Activated CD8-positive, alpha-beta memory T cell treated with anti-CD3 and anti-CD28 coated beads, Interleukin-2, amount 50 U/mL, for 48 hours (primary cell): ENCODE measurements around the gene LMAN2.

ENCODE experiments used
- DNase-seq: peaks from one replicate; pipeline ENCODE4 v3.0.0-alpha.2; 2020

LMAN2 gene

DNA sequence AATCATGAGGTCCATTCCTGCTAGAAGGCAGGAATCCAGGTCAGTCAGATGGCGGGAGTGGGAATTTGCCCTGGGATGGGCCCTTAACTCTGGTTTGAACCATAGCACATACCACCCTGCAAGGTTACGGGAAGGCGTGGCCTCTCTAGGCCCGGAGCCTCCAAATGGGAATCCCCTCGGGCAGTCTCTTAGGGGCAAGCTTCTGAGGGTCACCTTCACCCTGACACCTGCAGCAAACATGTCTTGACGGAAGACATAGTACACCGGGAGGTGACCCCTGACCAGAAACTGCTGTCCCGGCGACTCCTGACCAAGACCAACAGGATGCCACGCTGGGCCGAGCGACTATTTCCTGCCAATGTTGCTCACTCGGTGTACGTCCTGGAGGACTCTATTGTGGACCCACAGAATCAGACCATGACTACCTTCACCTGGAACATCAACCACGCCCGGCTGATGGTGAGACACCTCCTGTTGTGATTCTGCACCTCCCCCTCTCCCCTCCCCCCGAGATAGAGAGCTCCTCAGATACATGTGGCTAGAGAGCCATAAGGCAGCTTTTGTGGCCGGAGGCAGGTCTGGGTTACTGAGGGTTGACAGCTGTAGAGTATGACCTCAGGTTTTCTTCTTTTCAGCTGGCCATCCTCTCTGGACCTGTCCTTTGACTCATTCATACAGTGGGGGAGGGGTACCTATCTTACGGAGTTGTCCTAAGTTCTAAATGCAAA, 46.9 kb downstream of the LMAN2 start:
- peak; percentile 69 for DNase-seq

- DNase-seq: no peak
Observed at GRCh38 chr5:177303925-177304391, 47.5 kb downstream of the LMAN2 start.

DNA sequence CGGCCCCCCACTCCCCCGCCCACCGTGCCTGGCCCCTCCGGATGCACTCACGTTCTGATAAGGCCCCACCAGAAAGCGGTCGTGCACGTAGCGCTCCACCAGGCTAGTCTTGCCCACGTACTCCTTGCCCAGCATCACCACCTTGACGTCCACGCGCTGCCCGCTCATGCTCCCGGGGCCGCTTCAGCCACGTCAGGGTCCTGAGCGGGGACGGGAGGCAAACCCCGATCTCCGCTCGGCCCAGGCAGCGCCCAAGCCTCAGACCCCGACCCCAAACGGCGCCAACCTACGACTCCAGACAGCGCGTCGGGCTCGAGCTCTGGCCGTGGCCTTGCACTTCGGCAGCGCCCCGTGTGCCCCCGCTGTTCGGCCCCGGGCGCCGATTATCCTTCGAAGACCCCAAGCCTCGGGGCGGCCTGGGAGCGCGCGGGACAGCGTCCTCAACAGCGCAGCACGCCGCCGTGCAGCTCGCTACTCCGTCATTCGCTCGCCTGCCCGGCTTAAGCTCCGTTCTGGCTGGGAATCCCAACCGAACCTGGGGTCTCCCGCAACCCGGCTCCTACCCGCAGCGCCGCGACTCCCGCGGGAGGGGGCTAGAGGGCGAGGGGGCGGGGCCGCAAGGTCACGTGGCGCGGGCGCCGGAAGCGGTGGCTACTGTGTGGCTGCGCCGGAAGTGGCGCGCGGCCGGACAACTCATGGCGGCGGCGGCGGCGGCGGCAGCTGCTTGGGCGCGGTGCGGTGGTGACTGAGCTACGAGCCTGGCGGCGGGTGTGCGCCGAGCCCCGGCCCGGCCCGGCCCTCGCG, 48.1 kb downstream of the LMAN2 start, which contains the start of the genes PRELID1 and RAB24:
Gene PRELID1, plus strand, starts transcription at position 679 of the 804 bp plus-strand sequence. CDS start 187 bp downstream, outside the sequence.
Gene RAB24, minus strand, starts transcription at position 599 of the 804 bp plus-strand sequence. Its CDS starts 431 bp downstream, at position 168.
- peak; percentile 96 for DNase-seq

- DNase-seq: no peak
Observed at GRCh38 chr5:177302354-177303110, 48.9 kb downstream of the LMAN2 start.

DNA sequence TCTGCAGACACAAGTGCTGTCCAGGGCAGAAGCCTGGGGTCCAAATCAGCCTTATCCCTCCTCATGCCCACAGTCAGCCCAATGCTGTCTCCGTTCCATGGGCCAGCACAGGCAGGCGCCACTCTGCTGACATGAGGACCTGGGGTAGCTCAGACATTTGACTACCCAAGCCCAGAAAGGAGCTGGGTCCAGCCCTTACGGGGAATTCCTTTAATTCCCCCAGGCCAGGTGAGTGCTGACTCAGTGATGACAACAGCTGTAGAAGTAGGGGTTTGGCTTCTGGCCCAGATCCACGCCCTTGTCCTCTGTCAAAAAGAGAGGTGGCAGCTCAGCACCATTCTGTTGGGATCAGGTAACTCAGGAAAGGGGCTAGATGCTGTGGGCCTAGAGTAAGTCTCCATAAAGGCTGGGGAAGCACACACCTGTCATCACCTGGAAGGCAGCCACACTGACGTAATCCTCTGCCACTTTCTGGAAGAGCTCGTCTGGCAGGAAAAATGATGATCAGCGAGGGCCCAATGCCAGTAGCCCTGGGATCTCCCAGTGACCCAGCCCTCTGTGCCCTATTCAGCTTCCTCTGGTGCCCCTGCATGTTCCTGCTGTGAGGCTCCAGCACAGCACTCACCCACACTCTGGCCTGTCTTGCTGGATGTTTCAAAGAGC, 49.8 kb downstream of the LMAN2 start:
- no peak for DNase-seq

DNA sequence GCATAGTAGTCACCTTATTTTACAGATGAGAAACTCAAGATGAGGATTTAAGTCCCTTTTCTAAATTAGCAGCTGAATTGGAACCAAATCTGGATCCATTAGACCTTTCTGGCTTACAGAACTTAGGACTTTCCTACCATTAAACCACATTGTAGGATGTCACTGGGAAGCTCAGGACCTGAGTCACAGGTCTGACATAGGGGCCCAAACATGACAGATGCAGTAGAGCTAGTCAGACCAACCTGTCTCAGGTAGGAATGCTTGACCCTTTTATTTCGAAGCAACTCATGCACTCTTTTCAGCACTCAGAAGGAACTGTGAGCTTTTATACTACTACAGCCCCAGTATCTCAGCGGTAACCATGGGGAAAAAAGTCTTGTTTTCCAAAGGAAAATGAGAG, 50.5 kb downstream of the LMAN2 start:
- DNase-seq: no peak

- DNase-seq: no peak
Observed at GRCh38 chr5:177300236-177300880, 51.1 kb downstream of the LMAN2 start.

GRCh38 chr5:177299697-177300096, 51.8 kb downstream of the LMAN2 start:
- no peak for DNase-seq

GRCh38 chr5:177297922-177298321, 53.5 kb downstream of the LMAN2 start:
- DNase-seq: no peak

GRCh38 chr5:177296581-177296980, 54.9 kb downstream of the LMAN2 start:
- DNase-seq: no peak

GRCh38 chr5:177295924-177296323, 55.5 kb downstream of the LMAN2 start:
- DNase-seq: no peak

DNA sequence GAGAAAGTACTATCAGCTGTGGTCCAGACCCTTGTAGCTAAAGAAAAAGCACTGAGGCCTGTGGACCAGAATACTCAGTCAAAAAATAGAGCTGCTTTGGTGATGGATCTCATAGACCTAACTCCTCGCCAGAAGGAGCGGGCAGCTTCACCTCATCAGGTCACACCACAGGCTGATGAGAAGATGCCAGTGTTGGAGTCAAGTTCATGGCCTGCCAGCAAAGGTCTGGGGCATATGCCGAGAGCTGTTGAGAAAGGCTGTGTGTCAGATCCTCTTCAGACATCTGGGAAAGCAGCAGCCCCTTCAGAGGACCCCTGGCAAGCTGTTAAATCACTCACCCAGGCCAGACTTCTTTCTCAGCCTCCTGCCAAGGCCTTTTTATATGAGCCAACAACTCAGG, 56.8 kb downstream of the LMAN2 start:
- no peak for DNase-seq

GRCh38 chr5:177293819-177294581, 57.5 kb downstream of the LMAN2 start:
- DNase-seq: no peak

DNA sequence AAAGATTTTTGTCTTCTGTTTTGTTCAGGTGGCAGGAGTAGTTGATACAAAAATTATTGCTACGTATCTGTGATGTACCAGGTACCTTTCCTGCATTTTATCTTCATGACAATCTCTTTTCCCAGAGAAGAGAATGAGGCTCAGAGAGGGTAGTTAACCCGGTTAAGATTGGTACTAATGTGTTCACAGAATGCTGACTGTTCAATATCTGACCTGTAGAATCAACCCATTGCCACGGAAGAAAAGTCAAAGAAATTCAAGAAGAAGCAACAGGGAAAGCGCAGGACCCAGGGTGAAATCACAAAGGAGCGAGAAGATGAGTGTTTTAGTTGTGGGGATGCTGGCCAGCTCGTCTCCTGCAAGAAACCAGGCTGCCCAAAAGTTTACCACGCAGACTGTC, 59.7 kb downstream of the LMAN2 start:
- no peak for DNase-seq

- DNase-seq: no peak
Observed at GRCh38 chr5:177290816-177291596, 60.5 kb downstream of the LMAN2 start.

DNA sequence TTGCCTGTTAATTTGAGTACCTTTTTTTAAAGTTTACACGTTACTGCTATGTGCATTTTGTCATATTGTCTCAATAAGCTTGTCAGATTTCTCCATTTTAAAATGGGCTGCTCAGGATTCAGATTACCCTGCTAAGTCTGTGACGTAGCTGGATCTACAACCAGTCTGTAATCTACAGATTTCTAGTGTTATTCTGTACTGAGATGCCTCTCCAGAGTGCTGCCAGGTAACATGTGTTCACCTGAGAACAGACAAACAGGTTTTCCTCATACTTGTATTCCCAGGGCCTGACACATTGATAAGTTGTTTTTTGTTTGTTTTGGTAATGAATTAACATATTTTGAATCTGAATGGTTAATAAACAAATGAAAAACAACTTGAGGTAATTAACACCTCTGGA, 63.3 kb downstream of the LMAN2 start:
- DNase-seq: no peak
